Lower lobe of right lung (tissue), 2 donors: ENCODE data around the gene TUBB. TPM values are rescaled to one million over a fixed set of nuclear protein-coding genes. Genes with fewer than 3 reads are reported as not detected.

Experiments
- ATAC-seq, 2 donors: fragments of 200-7000 bp; cut with Tn5 transposase; one replicate each; pipeline ENCODE4 v1.9.1; 2020 to 2022; ENCODE audit warnings: mild to moderate bottlenecking in 2 of 2, moderate library complexity in 2 of 2
- DNase-seq: peaks from one replicate; pipeline ENCODE4 v3.0.0-alpha.2; 2020
- H3K27ac ChIP-seq: fragments of 200-600 bp; one replicate; pipeline ENCODE4 v1.8.0; 2022
- H3K27me3 ChIP-seq: fragments of 200-600 bp; one replicate; pipeline ENCODE4 v1.8.0; 2022; ENCODE audit warnings: low read depth
- H3K36me3 ChIP-seq: fragments of 200-600 bp; one replicate; pipeline ENCODE4 v1.8.0; 2022; ENCODE audit warnings: mild to moderate bottlenecking
- H3K4me1 ChIP-seq: fragments of 200-600 bp; one replicate; pipeline ENCODE4 v1.8.0; 2022
- H3K4me3 ChIP-seq: fragments of 200-600 bp; one replicate; pipeline ENCODE4 v1.8.0; 2022; ENCODE audit warnings: mild to moderate bottlenecking
- H3K9me3 ChIP-seq: fragments of 200-600 bp; one replicate; pipeline ENCODE4 v1.8.0; 2022
- intact Hi-C: fragments of 100-400 bp; cut with DNase I; formaldehyde crosslinking; loops from one replicate; pipeline ENCODE4 v1.11.0; 2022
- total RNA-seq: library from RNA; stranded (reverse); fragmentation: NEBNext Ultra II Directional; extraction: Animal tissue kit (Norgen Biotek cat#: 25700); gene quantifications from one replicate; pipeline ENCODE4 v1.2.1, GENCODE V29; 2021
- TF ChIP-seq, protein P1 (sequence below): fragments of 200-600 bp; IDR thresholded peaks from one replicate; pipeline ENCODE4 v1.8.0; 2022; ENCODE audit warnings: antibody characterized with exemption, mild to moderate bottlenecking
- donor health status: DM: no; HTN: yes; CAD: no; lungs with severe emphysema.

Gene TUBB
- total RNA-seq, 1 donor from 2014 or later: 292 TPM

- peak; percentile 68 to 73 for ATAC-seq
- Histone ChIP-seq H3K27ac (peak within 1 kb of the TSS; percentile 89), H3K9me3 (no peaks in the 10 kb centered on the region), H3K4me1 (peaks cover 58% of the 10 kb centered on the region), H3K4me3 (peak within 1 kb of the TSS; percentile 81), H3K27me3 (no peaks in the 10 kb centered on the region), H3K36me3 (no peaks in the 10 kb centered on the region)
- peak; percentile 85 for DNase-seq
- TF ChIP-seq, protein P1, sequence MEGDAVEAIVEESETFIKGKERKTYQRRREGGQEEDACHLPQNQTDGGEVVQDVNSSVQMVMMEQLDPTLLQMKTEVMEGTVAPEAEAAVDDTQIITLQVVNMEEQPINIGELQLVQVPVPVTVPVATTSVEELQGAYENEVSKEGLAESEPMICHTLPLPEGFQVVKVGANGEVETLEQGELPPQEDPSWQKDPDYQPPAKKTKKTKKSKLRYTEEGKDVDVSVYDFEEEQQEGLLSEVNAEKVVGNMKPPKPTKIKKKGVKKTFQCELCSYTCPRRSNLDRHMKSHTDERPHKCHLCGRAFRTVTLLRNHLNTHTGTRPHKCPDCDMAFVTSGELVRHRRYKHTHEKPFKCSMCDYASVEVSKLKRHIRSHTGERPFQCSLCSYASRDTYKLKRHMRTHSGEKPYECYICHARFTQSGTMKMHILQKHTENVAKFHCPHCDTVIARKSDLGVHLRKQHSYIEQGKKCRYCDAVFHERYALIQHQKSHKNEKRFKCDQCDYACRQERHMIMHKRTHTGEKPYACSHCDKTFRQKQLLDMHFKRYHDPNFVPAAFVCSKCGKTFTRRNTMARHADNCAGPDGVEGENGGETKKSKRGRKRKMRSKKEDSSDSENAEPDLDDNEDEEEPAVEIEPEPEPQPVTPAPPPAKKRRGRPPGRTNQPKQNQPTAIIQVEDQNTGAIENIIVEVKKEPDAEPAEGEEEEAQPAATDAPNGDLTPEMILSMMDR: no peak
- intact Hi-C loops: no loop called here
Observed at GRCh38 chr6:30686009-30686907, 33.9 kb upstream of the TUBB start, which contains the start of gene PPP1R18. PPP1R18 (minus strand) TSS chr6:30686645; CDS start chr6:30686018, 627 bp downstream.

- intact Hi-C loops: no loop called here
- ATAC-seq (peak; percentile 65 to 75), DNase-seq (peak; percentile 94)
- no peaks in the 10 kb centered on the region for H3K36me3 ChIP-seq
- H3K4me1 ChIP-seq: peaks cover 54% of the 10 kb centered on the region
- TF ChIP-seq, protein P1: no peak
- peak overlapping the region; percentile 89 for H3K27ac ChIP-seq
- peak overlapping the region; percentile 81 for H3K4me3 ChIP-seq
- no peaks in the 10 kb centered on the region for H3K9me3 ChIP-seq
- H3K27me3 ChIP-seq: no peaks in the 10 kb centered on the region
Observed at GRCh38 chr6:30686908-30687658, 33.1 kb upstream of the TUBB start.

- H3K27ac ChIP-seq: peak overlapping the region; percentile 89
- H3K9me3 ChIP-seq: no peaks in the 10 kb centered on the region
- no peaks in the 10 kb centered on the region for H3K36me3 ChIP-seq
- DNase-seq (no peak), ATAC-seq (no peak)
- TF ChIP-seq, protein P1: no peak
- peaks cover 51% of the 10 kb centered on the region for H3K4me1 ChIP-seq
- intact Hi-C loops: no loop called here
- peak overlapping the region; percentile 81 for H3K4me3 ChIP-seq
- H3K27me3 ChIP-seq: no peaks in the 10 kb centered on the region
Observed at GRCh38 chr6:30687659-30688431, 32.3 kb upstream of the TUBB start.

GRCh38 chr6:30688569-30688968 is 31.6 kb upstream of the TUBB start:
- peak; percentile 43 for DNase-seq
- intact Hi-C loops: no loop called here
- H3K27ac ChIP-seq: peak overlapping the region; percentile 89

More at GRCh38 chr6:30688569-30688968, 31.6 kb upstream of the TUBB start:
- Histone ChIP-seq H3K4me1 (peaks cover 51% of the 10 kb centered on the region), H3K4me3 (peak overlapping the region; percentile 81), H3K36me3 (no peaks in the 10 kb centered on the region), H3K27me3 (no peaks in the 10 kb centered on the region), H3K9me3 (no peaks in the 10 kb centered on the region)
- no peak for ATAC-seq
- TF ChIP-seq, protein P1: no peak
